IPS-20b (cell line): ENCODE data around the gene AGBL1.

Experiments used
- H3K27ac ChIP-seq: one replicate; pipeline ENCODE4 v1.5.1; 2013; ENCODE audit warnings: low read length
- H3K27me3 ChIP-seq: 2 replicates; pipeline ENCODE4 v1.6.1; 2013; ENCODE audit warnings: mild to moderate bottlenecking, low read length, inconsistent platforms; ENCODE audit not compliant: insufficient read depth
- H3K36me3 ChIP-seq: 2 replicates; pipeline ENCODE4 v1.6.1; 2013; ENCODE audit warnings: low read depth, mild to moderate bottlenecking, inconsistent platforms, low read length, moderate library complexity; ENCODE audit not compliant: insufficient read depth
- H3K4me1 ChIP-seq: 2 replicates; pipeline ENCODE4 v1.6.1; 2013; ENCODE audit warnings: mild to moderate bottlenecking, control low read depth, inconsistent platforms, low read length, moderate library complexity; ENCODE audit not compliant: insufficient read depth
- H3K4me3 ChIP-seq: 2 replicates; pipeline ENCODE4 v1.5.1; 2013; ENCODE audit warnings: mild to moderate bottlenecking, low read length, inconsistent platforms
- H3K9ac ChIP-seq: 2 replicates; pipeline ENCODE4 v1.6.1; 2013; ENCODE audit warnings: low read depth, mild to moderate bottlenecking, inconsistent platforms, low read length, moderate library complexity
- H3K9me3 ChIP-seq: 2 replicates; pipeline ENCODE4 v1.6.1; 2013; ENCODE audit warnings: mild to moderate bottlenecking, low read depth, low read length, inconsistent platforms; ENCODE audit not compliant: insufficient read depth

AGBL1 gene

GRCh38 chr15:86553108-86553507 lies 473.4 kb downstream of the AGBL1 start:
- Histone ChIP-seq H3K36me3 (no peaks in the 10 kb centered on the region), H3K27ac (no peak overlapping the region), H3K9me3 (no peaks in the 10 kb centered on the region), H3K4me1 (no peaks in the 10 kb centered on the region; the same call in 1 of the 2 replicates), H3K4me3 (no peak overlapping the region), H3K27me3 (no peaks in the 10 kb centered on the region), H3K9ac (no peak overlapping the region)

DNA sequence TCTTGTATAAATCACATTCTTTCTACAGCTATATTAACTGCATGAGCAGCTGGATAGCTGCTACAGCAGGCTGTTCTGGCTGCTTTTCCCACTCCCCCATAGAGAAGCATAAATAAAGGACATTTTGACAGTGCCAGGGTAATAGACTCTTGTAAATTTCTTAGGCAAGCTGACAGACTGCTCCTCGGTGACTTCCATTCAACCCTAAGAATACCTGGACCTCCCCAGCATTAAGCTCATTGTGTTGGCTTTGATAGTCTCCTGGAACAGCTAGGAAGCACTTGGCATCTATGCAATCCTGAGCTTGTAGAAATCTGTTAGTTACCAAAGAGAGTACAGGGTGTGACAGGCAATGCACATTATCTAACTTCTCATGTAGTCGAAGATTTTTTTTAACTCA lies 475.4 kb downstream of the AGBL1 start:
- Histone ChIP-seq H3K4me3 (no peak overlapping the region), H3K27me3 (no peaks in the 10 kb centered on the region), H3K36me3 (no peaks in the 10 kb centered on the region), H3K4me1 (no peaks in the 10 kb centered on the region; the same call in 1 of the 2 replicates), H3K27ac (no peak overlapping the region), H3K9ac (no peak overlapping the region), H3K9me3 (no peaks in the 10 kb centered on the region)

GRCh38 chr15:86555939-86556338 lies 476.3 kb downstream of the AGBL1 start:
- Histone ChIP-seq H3K36me3 (no peaks in the 10 kb centered on the region), H3K4me1 (no peaks in the 10 kb centered on the region; the same call in 1 of the 2 replicates), H3K27me3 (no peaks in the 10 kb centered on the region), H3K9ac (no peak overlapping the region), H3K9me3 (no peaks in the 10 kb centered on the region), H3K27ac (no peak overlapping the region), H3K4me3 (no peak overlapping the region)

- no peaks in the 10 kb centered on the region for H3K36me3 ChIP-seq
Observed at GRCh38 chr15:86556396-86557017, 476.8 kb downstream of the AGBL1 start.

DNA sequence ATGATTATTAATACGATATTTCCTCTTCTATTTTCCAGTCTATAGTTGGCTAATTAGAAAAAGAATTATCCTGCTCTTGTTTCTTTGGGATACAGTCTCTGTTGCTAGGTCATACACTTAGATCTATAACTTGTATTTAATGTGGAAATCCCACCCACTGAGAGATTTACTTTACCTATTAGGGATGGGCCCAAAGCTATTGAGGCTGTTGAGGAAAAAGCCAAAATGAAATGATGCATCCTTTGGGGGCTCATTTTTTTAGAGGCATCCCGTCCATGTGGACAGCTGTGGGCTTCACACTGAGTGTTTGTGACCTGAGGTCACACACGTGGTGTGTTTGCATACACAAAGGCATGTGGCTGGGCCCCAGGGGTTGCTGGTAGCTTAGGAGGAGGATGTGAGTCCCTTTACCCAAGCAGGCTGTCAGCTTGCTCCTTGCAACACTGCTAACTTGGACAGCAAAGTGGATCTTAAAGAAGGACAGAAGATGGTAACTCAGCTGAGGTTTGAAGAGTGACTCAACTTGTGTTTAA lies 477.4 kb downstream of the AGBL1 start:
- H3K27me3 ChIP-seq = no peaks in the 10 kb centered on the region
- H3K9me3 ChIP-seq = no peaks in the 10 kb centered on the region
- no peak overlapping the region for H3K27ac ChIP-seq
- H3K4me1 ChIP-seq = no peaks in the 10 kb centered on the region; the same call in 1 of the 2 replicates
- no peaks in the 10 kb centered on the region for H3K36me3 ChIP-seq
- no peak overlapping the region for H3K4me3 ChIP-seq
- no peak overlapping the region for H3K9ac ChIP-seq

More at GRCh38 chr15:86556396-86557017, 476.8 kb downstream of the AGBL1 start:
- H3K4me3 ChIP-seq = no peak overlapping the region
- no peaks in the 10 kb centered on the region; the same call in 1 of the 2 replicates for H3K4me1 ChIP-seq
- no peaks in the 10 kb centered on the region for H3K27me3 ChIP-seq
- no peaks in the 10 kb centered on the region for H3K9me3 ChIP-seq
- no peak overlapping the region for H3K27ac ChIP-seq
- no peak overlapping the region for H3K9ac ChIP-seq

DNA sequence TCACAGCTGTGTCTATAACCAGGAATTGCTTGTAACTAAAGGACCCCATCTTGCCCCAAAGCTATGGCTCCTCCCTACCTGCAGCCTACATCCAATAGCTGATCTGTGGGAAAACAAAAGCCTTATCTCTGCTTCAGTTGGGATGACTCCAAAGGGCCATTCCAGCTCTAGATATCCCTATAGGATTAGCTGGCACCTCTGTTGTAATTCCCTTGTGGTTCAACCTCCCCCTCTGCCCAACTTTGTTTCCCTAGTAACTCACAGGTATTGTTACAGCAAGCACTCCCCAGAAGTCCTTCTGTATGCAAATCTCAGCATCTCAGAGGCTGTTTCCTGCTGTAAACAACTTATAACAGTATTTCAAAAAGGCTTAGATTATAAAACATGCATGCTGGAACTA lies 478.6 kb downstream of the AGBL1 start:
- H3K9me3 ChIP-seq = no peaks in the 10 kb centered on the region
- no peaks in the 10 kb centered on the region; the same call in 1 of the 2 replicates for H3K4me1 ChIP-seq
- no peak overlapping the region for H3K4me3 ChIP-seq
- H3K27ac ChIP-seq = no peak overlapping the region
- H3K9ac ChIP-seq = no peak overlapping the region
- no peaks in the 10 kb centered on the region for H3K27me3 ChIP-seq
- H3K36me3 ChIP-seq = no peaks in the 10 kb centered on the region

- Histone ChIP-seq H3K27me3 (no peaks in the 10 kb centered on the region), H3K9me3 (no peaks in the 10 kb centered on the region), H3K4me1 (no peaks in the 10 kb centered on the region; the same call in 1 of the 2 replicates), H3K27ac (no peak overlapping the region), H3K9ac (0 out of 2 replicates have a peak overlapping the region, but pooled peaks have one; percentile 10), H3K36me3 (no peaks in the 10 kb centered on the region), H3K4me3 (no peak overlapping the region)
Observed at GRCh38 chr15:86558686-86559085, 479.0 kb downstream of the AGBL1 start.

GRCh38 chr15:86568378-86568777 lies 488.7 kb downstream of the AGBL1 start:
- Histone ChIP-seq H3K4me3 (no peak overlapping the region), H3K27ac (no peak overlapping the region), H3K4me1 (peaks cover under 1% of the 10 kb centered on the region; the same call in 1 of the 2 replicates), H3K27me3 (no peaks in the 10 kb centered on the region), H3K9ac (no peak overlapping the region), H3K9me3 (no peaks in the 10 kb centered on the region; the same call in none of the 2 replicates), H3K36me3 (no peaks in the 10 kb centered on the region)

DNA sequence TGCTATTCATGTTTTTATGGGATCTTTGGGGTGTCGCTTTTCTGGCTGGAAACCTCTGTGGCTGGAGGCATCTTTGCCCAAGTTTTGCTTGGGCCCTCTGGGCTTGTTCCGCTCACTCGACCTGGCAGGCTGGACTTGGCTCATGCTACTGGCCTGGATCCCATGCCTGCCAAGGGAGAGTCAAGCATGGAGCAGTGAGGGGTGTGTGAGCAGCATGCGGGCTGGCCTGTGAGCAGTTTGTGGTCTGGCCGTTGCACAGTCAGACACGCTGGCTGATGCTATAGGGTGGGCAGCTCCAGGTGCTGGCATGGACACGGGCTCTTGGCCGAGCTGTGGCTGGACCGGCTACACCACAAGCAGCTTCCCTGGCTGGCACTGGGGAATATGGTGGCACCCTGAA lies 491.1 kb downstream of the AGBL1 start:
- no peaks in the 10 kb centered on the region for H3K36me3 ChIP-seq
- H3K9ac ChIP-seq = no peak overlapping the region
- H3K9me3 ChIP-seq = no peaks in the 10 kb centered on the region; the same call in 1 of the 2 replicates
- no peak overlapping the region for H3K4me3 ChIP-seq
- H3K27me3 ChIP-seq = no peaks in the 10 kb centered on the region
- H3K4me1 ChIP-seq = peaks cover 9% of the 10 kb centered on the region; the same call in 1 of the 2 replicates
- no peak overlapping the region for H3K27ac ChIP-seq

DNA sequence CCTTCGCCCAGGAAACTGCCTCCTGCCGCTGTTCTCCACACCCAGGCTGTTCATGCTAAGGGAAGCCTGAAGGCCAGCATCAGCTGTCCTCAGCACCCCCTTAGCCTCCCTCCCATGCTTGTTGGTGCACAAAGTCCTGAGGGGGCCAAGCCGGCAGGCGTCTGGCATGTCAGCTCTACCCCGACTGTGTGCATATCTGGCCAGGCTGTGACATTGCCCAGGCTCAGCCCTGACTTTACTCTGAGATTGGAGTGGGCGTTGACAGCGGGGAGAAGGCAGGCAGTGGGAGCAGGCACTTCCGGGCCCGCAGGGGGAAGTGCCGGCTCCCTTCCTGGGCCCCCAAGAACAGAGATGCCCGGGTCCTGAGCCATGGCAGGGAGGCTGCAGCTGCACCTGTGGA lies 492.2 kb downstream of the AGBL1 start:
- no peak overlapping the region for H3K9ac ChIP-seq
- no peaks in the 10 kb centered on the region for H3K27me3 ChIP-seq
- H3K4me1 ChIP-seq = peaks cover 9% of the 10 kb centered on the region; the same call in 1 of the 2 replicates
- H3K27ac ChIP-seq = no peak overlapping the region
- no peaks in the 10 kb centered on the region for H3K9me3 ChIP-seq
- H3K4me3 ChIP-seq = no peak overlapping the region
- no peaks in the 10 kb centered on the region for H3K36me3 ChIP-seq

DNA sequence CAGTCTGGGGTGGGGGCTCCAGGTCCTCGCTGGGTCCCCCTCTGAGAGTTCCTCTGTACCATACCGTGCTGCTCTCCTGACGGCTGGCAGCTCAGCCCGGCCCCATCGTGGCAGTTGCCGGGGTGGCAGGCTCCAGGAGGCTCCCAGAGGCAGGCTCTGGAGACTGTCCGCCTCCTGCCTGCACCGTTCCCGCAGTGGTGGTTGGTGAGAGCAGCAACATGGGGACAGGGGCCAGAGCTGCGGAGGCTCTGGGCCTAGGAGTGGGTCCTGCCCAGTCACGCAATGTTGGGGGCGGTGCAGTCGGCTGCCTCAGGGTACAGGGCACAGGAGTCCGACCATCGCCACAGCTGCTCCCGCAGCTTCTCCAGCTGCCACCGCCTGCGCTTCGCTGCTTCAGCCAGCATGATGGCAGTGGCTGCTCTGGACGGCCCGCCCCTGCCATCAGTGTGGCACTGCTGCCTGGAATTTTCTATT lies 492.7 kb downstream of the AGBL1 start:
- H3K27ac ChIP-seq = no peak overlapping the region
- H3K4me1 ChIP-seq = peaks cover 9% of the 10 kb centered on the region; the same call in 1 of the 2 replicates
- no peaks in the 10 kb centered on the region for H3K27me3 ChIP-seq
- no peaks in the 10 kb centered on the region for H3K36me3 ChIP-seq
- H3K9ac ChIP-seq = no peak overlapping the region
- no peaks in the 10 kb centered on the region for H3K9me3 ChIP-seq
- H3K4me3 ChIP-seq = no peak overlapping the region

GRCh38 chr15:86573476-86573875 lies 493.8 kb downstream of the AGBL1 start:
- no peak overlapping the region for H3K9ac ChIP-seq
- H3K36me3 ChIP-seq = no peaks in the 10 kb centered on the region
- H3K27ac ChIP-seq = no peak overlapping the region
- peaks cover 9% of the 10 kb centered on the region; the same call in 1 of the 2 replicates for H3K4me1 ChIP-seq
- H3K27me3 ChIP-seq = no peaks in the 10 kb centered on the region
- no peaks in the 10 kb centered on the region for H3K9me3 ChIP-seq
- H3K4me3 ChIP-seq = no peak overlapping the region
